Embryonic facial prominence (tissue), 1 donor: ENCODE data around the gene FASTK.
A peak's percentile ranks its signal among the peaks of the same experiment; 100 is the strongest.

Experiments used
- DNase-seq: peaks from one replicate; pipeline ENCODE4 v3.0.0-alpha.2; 2016; ENCODE audit errors: extremely low spot score

FASTK gene, protein sequence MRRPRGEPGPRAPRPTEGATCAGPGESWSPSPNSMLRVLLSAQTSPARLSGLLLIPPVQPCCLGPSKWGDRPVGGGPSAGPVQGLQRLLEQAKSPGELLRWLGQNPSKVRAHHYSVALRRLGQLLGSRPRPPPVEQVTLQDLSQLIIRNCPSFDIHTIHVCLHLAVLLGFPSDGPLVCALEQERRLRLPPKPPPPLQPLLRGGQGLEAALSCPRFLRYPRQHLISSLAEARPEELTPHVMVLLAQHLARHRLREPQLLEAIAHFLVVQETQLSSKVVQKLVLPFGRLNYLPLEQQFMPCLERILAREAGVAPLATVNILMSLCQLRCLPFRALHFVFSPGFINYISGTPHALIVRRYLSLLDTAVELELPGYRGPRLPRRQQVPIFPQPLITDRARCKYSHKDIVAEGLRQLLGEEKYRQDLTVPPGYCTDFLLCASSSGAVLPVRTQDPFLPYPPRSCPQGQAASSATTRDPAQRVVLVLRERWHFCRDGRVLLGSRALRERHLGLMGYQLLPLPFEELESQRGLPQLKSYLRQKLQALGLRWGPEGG

DNA sequence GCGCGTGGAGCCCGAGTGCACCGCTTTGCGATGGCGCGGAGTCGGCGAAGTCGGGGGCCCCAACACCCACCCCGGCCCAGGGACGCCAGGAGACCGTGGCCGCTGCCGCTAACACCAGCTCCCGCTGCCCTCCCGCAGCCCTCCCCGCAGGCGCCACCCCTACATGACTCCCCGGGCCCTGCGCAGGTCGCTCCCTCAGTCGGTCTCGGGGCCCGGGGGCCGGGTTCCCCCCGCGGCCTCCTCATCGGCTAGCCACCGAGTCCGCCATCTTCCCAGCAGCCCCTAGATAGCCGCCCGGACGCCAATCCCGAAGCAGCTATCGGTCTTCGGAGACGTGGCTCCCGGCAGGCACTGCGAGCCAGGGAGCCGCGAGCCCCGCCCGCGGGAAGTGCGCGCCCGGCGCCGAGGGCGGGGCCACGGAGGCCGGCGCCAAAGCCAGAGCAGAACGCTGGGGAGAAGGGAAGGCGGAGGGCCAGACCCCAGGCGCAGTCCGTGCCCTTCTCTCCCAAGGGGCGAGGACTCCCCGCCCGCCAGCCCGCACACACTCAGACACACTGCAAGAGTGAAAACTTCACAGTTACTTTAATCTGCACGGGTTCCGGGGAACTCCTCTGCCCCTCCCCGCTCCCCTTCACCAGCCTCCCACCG, at the start of gene FASTK:
FASTK (minus strand) TSS at position 288 of the 648 bp plus-strand sequence; CDS start at position 245, 43 bp downstream.
- DNase-seq, result peak; percentile 84

DNA sequence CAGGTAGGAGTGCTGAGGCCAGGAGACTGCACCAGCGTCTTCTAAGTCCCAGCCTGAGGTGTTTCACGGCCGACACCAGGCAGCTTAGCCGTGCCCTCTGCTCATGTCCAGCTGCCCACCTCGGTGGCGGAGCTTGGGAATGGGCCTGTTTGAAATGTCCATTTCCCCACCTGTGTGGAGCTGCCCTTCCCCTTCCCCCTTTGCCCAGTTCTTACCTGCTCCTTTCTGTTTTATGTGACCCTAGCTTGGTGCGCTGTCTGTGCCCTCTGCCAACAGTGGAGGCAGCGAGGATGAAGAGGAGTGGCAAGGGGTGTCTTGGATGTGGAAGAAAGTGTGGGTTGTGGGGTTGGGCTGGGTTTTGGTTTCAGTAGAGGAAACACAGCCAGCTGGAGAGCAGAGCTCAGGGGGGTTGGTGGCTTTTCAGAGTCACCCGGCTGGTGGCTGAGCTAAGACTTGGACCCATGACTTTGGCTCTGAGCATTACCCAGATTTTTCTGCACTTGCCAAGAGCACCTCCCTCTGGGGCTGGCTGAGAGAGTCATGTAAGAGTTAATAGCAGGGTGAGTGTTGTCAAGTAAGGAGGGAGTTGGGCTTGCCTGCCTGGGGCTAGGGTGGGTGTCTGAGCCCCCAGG, 49.5 kb upstream of the FASTK start:
- no peak for DNase-seq

DNA sequence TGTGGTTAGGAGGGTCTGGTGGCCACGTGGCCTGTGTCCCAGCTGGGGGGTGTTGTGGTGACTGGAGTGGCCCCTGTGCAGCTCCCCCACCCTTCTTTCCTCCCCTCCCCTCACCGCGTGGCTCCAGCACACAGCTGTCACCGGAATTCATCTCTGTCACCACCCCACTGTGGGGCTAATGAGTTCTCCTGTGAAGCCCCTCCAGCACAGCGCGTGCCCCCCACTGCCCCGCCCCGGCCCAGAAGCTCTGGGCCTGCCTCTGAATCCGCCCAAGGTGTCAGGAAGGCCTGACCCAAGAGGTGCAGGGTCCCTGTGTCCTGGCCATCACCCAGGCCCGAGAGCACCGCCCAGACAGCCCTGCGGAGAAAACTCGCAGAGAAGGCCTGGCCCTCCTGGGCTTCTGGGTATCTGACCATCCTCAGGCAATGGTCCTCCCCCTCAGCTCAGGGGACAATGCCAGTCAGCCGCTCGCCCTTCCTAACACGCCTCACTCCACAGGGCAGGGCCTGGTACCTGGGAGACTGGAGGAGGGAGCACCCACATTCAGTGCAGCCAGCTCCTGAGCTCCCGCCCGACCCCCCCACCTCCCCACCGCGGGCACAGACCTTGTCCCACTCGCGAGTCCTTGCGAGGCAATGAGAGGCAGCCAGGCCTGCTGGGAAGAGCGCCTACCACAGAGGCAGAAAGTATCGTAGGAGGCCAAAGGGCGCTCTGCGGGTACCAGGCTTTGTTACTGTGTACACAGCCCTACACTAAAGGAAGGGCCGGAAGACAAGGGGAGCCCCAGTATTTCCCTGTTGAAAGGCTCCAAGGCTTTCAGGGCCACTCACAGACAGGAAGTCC, 48.7 kb upstream of the FASTK start:
- DNase-seq, result no peak

DNA sequence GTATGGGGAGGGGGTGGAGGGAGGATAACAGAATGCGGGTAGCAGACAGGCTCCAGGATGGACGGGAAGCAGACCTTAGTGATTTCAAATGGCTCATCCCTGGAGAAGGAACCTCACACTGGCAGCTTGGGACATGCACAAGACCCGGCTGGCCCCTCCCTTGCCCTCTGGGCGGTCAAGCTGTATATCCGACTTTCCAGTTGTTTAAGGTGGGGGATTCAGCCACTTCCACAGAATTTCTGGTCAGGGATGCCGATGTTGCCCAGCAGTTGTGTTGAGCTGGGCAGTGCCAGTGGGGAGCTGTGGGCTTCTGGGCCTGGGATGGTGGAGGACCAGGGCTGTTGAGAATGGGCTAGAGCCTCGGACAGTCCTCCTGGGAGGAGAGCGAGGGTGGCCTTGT, 48.1 kb upstream of the FASTK start:
- DNase-seq, result no peak

DNA sequence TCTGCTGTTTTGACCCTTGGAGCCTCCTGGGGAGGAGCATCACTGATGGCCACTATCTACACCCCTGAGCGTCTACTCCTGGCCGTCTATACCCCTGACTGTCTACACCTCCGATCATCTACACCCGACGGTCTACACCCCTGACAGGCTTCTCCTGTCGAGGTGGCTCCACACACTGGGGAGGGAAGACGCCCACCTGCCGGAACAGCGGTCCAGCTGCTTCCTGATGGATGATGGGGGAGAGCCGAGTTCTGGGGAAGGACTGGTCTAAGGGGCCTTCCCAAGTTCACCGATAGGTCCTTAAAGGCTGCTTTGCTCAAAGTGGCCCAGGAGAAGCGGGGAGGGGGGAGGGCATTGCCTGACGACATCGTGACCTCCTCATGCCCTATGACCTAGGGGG, 47.5 kb upstream of the FASTK start:
- no peak for DNase-seq

DNA sequence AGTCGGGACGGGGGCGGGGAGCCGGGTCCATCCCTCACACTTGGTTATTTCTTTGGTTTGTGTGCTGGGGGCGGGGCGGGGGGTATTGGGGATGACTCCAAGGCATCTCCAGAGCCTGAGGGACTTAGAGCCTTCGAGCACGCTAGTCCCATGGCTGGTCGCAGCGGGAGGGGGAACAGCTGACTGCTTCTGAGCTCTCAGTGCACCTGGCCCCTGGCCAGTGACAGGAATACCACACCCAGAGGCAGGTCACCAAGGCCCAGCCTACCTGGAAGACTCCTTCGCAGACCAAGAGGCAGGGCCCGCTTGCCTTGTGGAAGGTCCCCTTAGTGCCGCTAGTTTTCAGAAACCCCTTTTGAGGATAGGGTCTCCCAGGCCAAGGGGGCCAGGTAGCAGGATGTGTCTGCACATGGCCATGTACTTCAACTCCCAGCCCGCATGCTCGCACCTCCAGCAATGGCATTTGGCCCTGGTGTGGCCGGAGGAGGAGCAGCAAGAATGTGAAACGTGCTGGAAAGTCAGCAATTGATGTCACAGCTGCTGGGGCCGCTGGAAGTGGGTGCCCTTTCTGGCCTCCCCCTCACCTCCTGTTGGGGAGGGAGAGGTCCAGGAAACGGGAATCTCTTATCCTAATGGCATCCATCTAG, 46.0 kb upstream of the FASTK start:
- DNase-seq, result no peak

DNA sequence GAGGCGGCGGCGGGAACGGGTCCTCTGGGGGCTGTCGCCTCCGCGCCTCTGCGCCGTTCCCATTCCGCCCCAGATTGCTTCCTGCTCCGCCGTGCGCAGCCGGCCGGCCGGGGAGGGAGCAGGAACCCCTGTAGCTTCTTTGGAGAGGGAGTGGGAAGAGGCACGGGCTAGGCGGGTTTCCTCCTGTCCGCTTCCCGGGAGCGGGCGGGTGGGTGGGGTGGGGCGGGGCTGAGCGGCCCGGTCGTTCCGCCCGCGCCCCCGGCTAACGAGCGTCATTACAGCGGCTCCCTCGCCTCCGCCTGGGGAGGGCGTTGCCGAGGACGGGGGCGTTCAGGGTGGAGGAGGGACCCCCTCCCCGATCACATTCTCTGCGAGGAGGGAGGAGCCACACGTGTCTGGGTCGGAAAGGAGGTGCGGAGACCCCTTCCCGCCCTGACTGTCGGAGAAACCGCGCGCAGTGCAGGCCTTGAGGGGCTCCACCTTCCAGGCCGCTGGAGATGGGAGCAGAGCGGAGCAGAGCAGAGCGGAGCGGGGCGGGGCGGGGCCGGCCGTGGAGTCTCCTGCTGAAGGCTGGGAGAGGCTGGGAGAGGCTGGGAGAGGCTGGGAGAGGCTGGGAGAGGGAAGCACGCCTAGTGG, 45.4 kb upstream of the FASTK start:
- DNase-seq, result no peak

DNA sequence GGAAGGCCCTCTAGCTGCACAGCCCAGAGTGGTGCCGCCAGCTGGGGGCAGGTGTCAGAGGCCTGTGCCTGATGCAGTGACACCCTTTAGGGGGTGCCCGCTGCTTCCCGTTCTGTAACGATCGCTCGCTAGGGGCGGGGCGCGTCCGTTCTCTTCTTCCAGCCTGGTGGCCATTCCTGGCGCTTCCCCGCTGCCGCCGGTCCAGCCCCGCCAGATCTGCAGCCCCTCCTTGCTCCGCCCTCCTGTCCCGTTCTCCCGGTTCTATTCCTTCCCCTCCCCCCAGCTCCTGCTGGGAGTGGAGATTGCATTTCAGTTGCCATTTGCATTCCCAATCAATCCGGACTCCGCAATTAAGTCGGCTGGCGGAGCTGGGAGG, 44.8 kb upstream of the FASTK start:
- no peak for DNase-seq

DNA sequence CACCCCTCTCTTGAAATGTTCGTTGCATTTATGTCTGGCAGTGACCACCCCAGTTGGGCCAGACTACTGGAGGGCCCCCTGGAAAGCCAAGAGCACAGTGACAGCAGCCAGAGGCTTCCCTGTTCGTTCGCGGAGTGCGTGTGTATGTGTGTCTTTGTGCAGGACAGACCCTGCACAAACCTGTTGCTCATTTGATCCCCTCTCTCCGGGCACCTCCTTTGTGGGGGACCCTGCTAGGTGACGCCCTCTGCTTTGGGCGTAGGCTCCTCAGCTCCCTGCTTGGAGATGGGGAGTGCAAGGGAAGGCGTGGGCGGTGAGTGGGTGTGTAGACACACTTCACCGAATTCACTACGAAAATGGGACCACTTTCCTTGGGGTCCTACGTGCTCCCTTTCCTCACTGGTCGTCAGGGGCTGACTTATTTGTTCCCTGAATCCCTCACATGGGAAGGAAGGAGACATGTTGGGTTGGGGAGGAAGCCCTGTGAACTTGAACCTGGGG, 44.3 kb upstream of the FASTK start:
- DNase-seq, result no peak

DNA sequence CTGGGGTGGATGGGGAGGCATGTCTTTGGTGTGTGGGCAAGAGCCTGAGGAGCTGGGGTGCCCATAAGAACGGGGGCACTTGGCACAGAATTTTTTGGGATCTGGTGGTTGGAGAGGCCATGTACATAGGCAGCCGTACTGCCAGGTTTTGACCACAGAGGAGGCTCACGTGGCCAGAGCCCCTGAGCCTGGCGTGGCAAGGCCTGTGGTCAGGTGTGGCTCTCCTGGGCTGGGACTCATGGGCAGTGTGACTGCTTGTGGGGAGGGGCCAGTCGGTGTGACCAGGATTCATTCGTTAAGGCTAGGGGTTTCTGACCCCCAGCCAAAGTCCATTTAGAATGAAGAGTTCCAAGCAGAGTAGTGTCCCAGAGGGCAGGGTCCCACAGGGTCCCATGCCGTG, 43.9 kb upstream of the FASTK start:
- DNase-seq, result no peak

DNA sequence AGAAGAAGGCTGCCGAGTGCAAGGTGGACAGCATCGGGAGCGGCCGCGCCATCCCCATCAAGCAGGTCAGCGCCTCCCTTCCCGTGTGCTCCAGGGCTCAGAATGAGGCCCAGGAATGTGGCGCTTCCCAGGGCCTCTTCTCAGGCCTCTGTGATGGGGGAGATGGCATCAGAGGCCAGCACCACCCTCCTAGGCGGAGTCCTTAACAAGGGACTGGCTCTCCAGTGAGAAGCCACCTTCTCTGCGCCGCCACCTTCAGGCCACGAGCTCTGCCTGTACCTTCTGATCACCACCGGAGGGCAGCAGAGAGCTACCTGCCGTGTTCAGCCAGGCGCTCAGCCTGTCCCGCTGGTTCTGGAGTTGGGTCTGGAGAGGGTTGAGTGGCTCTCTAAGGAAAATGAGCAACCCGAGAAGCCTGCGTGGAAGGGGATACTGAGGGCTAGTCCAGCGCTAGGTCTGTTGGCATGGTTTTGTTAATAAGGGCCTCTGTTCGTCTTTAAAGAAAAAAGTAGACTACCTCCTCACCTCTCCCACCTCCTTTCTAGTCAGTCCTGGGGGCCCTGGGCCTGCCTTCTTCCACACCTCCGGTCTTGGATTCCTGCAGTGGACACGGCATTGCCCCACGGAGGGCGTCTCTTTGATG, 43.3 kb upstream of the FASTK start:
- peak; percentile 49 for DNase-seq

DNA sequence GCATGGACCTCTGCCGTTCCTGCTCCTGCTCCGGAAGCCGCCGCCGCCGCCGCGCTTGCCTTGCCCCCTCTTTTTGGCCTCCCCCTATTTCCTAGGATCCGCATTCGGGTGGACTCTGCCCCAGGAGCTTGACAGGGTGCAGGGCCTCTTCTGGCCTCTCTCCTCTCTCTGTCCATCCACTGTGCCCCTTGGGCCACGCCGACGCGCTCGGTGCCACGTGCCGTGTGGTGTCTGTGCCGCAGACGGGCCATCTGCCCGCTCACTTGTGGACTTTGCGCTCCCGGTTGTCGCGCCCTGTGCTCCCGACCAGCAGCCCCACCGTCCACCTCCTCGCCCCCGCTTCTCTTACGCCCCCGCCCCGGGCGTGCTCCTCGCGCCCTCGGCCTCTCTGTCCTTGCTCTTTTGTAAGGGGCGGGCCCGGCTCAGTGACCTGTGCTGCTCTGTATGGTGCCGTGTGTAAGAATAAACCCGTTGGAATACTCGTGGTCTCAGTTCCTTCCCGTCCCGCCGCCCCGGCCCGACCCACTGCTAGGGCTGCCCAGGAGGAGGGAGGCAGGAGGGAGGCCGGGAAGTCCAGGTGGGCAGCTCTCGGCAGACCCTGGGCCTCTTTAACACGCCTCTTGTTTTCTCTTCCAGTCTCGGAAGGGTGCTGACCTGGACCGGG, 42.7 kb upstream of the FASTK start:
- no peak for DNase-seq

DNA sequence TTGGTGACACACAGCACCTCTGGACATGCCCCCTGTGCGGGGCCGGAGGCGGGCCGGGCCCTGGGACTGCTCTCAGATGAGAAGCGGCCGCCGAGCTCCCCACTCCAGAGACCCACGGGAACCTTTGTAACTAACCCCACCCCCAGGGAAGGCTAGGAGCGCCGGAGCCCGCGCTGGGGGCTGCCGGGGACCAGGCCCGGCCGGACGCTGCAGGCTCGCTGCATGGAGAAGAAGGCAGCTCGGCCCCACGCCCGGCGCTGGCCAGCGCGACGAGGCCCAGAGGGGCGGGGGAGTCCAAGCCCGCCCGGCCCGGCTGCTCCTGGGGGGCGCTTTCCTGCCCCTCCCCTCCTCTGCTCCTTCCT, 42.2 kb upstream of the FASTK start:
- no peak for DNase-seq

DNA sequence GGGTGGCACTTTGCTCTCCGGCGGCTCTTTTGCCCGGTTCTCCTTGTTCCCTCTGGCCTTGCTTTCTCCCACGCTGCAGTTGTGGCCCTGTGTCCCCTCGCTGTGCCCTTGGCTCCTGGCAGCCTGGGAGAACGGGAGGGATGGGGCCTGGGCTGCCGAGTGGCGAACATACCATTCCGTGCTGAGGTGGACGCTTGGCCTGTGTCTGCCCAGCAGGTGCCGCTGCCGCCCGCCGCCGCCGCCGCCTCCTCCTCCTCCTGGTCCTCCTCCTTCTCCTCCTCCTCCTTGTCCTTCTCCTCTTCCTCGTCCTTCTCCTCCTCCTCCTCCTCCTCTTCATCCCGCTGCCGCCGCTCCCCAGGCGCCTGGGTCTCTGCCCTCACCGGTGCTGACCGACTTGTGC, 41.7 kb upstream of the FASTK start:
- no peak for DNase-seq

DNA sequence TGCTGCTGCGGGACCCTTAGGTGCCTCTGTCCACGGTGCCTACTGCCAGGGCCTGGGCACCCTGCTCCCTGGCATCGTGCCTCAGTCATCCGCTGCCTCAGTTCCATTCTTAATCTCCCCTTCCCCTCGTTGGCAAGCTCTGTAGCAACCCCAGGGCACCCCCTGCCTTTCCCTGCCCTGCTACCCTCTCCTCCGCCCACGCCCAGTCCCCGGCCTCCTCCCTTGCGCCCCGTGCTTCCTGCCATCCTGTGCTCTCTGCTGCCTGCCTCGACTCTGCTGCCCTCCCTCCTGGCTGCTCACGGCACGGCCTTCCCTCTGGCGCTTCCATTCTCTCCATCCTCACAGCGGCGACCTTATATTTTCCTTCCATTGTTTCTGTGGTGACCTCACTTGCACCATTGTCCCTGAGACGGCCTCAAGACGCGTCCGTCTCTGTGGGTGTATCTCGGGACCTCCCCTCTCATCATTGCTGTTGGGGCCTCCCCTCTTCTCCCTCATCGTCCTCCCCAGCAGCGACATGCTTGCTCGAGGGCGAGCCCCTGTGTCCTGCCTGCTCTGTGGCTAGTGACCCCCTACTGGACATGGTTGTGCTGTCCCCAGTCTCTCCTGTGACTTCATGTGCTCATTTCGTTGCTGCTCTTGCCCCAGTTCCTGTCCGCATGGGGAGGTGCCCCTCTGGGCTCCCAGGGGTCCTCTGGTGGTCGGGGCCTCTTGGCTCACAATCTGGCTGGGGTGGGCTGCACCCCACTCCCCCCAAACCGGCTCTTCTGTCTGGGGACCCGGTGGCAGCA, 41.0 kb upstream of the FASTK start:
- DNase-seq, result no peak

DNA sequence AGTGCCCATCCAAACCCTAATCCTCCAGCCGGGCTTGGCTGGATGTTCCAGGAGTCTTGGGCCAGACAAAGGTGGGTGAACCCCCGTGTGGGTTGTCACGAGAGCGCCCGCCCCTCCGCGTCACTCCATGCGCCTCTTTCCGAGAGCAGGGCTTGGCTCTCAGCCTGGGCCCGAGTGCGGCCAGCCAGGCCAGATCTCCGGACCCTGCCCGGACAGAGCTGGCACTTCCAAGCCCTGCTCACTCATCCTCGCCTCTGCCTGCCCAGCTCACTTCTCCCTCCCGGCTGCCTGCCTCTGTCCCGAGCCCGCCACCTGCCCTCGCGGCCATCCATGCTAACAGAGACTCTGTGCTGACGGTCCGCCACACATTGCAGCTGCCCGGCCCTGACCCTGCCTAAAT, 40.3 kb upstream of the FASTK start:
- no peak for DNase-seq

DNA sequence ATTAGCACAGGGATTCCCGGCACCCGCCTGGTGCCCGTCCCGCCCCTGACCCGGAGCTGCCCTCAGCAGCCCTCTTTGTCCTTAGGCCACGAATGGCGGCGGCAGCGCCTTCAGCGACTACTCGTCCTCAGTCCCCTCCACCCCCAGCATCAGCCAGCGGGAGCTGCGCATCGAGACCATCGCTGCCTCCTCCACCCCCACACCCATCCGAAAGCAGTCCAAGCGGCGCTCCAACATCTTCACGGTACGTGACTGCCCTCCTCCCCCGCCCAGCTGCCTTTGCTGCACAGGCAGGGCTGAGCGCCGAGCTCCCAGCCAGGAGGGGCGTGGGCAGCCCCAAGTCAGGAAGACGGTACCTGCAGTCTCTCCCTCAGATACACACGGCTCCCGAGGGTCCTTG, 39.3 kb upstream of the FASTK start:
- no peak for DNase-seq

DNA sequence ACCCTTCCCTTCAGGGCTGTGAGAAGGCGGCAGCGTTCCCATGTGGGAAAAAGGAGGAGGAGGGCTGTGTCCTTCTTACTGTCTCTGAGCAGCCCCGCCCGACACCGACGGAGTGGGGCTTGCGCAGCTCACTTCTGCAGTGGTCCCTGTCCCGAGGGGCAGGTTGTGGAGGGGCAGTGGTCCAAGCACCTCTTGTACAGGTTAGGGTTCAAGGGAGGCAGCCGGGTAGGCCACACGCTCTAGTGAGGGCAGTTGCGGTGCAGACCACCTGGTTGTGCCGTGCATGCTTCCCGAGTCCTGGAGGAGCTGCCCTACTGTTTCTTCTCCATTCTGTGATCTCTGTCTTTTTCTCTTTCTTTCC, 38.4 kb upstream of the FASTK start:
- DNase-seq, result no peak
